ENCODE data around the gene MIOX.

The MIOX gene

GRCh38 chr22:50526108-50526833 is 39.6 kb downstream of the MIOX start:
- H3K4me2 ChIP-seq (ENCODE audit: low read depth, low read length, poor library complexity, severe bottlenecking): peak overlapping the region; percentile 90
- H3K27me3 ChIP-seq (ENCODE audit: insufficient read depth, low read length, poor library complexity, severe bottlenecking): no peaks in the 10 kb centered on the region
- H3K9ac ChIP-seq (ENCODE audit: low read depth, low read length, poor library complexity, severe bottlenecking): peak overlapping the region; percentile 90
- H2AFZ ChIP-seq (ENCODE audit: low read length): peak overlapping the region; percentile 91
- peaks cover 28% of the 10 kb centered on the region; the same call in 1 of the 2 replicates for H3K36me3 ChIP-seq (ENCODE audit: insufficient read depth, low read length)
- H4K20me1 ChIP-seq (ENCODE audit: insufficient read depth, low read length, poor library complexity, severe bottlenecking): peaks cover 8% of the 10 kb centered on the region
- TF ChIP-seq EZH2phosphoT487 (IDR thresholded peaks at IDR 0.05; ENCODE audit: borderline replicate concordance) (no peak), CTCF (conservative IDR thresholded peaks at IDR 0.05; ENCODE audit: low read length) (peak; percentile 59)
- peaks cover 16% of the 10 kb centered on the region; the same call in 1 of the 2 replicates for H3K79me2 ChIP-seq (ENCODE audit: insufficient read depth, low read length)
- peaks cover 16% of the 10 kb centered on the region for H3K4me1 ChIP-seq (ENCODE audit: insufficient read depth, low read length, poor library complexity, severe bottlenecking)
- H3K9me3 ChIP-seq (ENCODE audit: insufficient read depth, low read depth, low read length): no peaks in the 10 kb centered on the region
- H3K4me3 ChIP-seq (ENCODE audit: low read length, poor library complexity, severe bottlenecking): peak overlapping the region; percentile 84
- no peaks in the 10 kb centered on the region for H3K9me2 ChIP-seq (replicated peaks; ENCODE audit: low read depth, low read length)
- peaks cover 4% of the 10 kb centered on the region; the same call in 1 of the 2 replicates for H3F3A ChIP-seq (ENCODE audit: low read depth)

GRCh38 chr22:50526834-50527801 is 40.5 kb downstream of the MIOX start:
- H4K20me1 ChIP-seq (ENCODE audit: insufficient read depth, low read length, poor library complexity, severe bottlenecking): peaks cover 6% of the 10 kb centered on the region
- H2AFZ ChIP-seq (ENCODE audit: low read length): peak overlapping the region; percentile 91

More at GRCh38 chr22:50526834-50527801, 40.5 kb downstream of the MIOX start:
- peak overlapping the region; percentile 90 for H3K9ac ChIP-seq (ENCODE audit: low read depth, low read length, poor library complexity, severe bottlenecking)
- peaks cover 20% of the 10 kb centered on the region; the same call in 1 of the 2 replicates for H3K36me3 ChIP-seq (ENCODE audit: insufficient read depth, low read length)
- peaks cover 4% of the 10 kb centered on the region; the same call in 1 of the 2 replicates for H3F3A ChIP-seq (ENCODE audit: low read depth)
- peak overlapping the region; percentile 84 for H3K4me3 ChIP-seq (ENCODE audit: low read length, poor library complexity, severe bottlenecking)
- no peak for TF ChIP-seq CTCF (conservative IDR thresholded peaks at IDR 0.05; ENCODE audit: low read length)
- no peak for TF ChIP-seq EZH2phosphoT487 (IDR thresholded peaks at IDR 0.05; ENCODE audit: borderline replicate concordance)
- peaks cover 16% of the 10 kb centered on the region; the same call in 1 of the 2 replicates for H3K79me2 ChIP-seq (ENCODE audit: insufficient read depth, low read length)
- H3K4me1 ChIP-seq (ENCODE audit: insufficient read depth, low read length, poor library complexity, severe bottlenecking): peaks cover 16% of the 10 kb centered on the region
- H3K9me2 ChIP-seq (replicated peaks; ENCODE audit: low read depth, low read length): no peaks in the 10 kb centered on the region
- H3K9me3 ChIP-seq (ENCODE audit: insufficient read depth, low read depth, low read length): no peaks in the 10 kb centered on the region
- peak overlapping the region; percentile 90 for H3K4me2 ChIP-seq (ENCODE audit: low read depth, low read length, poor library complexity, severe bottlenecking)
- no peaks in the 10 kb centered on the region for H3K27me3 ChIP-seq (ENCODE audit: insufficient read depth, low read length, poor library complexity, severe bottlenecking)

Data from Loucy (cell line).